Endothelial cell of umbilical vein (primary cell): Measurements from ENCODE around the gene KIAA1755.

Experiments
- EZH2 ChIP-seq: IDR thresholded peaks from 2 replicates; pipeline ENCODE4 v1.6.1; 2012; ENCODE audit warnings: borderline replicate concordance, low read depth, mild to moderate bottlenecking, moderate library complexity, low read length, inconsistent platforms; ENCODE audit not compliant: severe bottlenecking
- TF ChIP-seq, protein P1 (sequence below), 2 donors: IDR thresholded peaks; 1 replicate in 1 of 2; 2 replicates in 1 of 2; pipeline ENCODE4 v1.5.1; 2011; ENCODE audit warnings: low read length in 2 of 2, mild to moderate bottlenecking in 2 of 2, moderate library complexity in 2 of 2, control low read depth in 1 of 2, inconsistent platforms in 1 of 2, low read depth in 1 of 2; ENCODE audit not compliant: insufficient read depth in 1 of 2; ENCODE audit errors: extremely low read depth in 1 of 2

DNA sequence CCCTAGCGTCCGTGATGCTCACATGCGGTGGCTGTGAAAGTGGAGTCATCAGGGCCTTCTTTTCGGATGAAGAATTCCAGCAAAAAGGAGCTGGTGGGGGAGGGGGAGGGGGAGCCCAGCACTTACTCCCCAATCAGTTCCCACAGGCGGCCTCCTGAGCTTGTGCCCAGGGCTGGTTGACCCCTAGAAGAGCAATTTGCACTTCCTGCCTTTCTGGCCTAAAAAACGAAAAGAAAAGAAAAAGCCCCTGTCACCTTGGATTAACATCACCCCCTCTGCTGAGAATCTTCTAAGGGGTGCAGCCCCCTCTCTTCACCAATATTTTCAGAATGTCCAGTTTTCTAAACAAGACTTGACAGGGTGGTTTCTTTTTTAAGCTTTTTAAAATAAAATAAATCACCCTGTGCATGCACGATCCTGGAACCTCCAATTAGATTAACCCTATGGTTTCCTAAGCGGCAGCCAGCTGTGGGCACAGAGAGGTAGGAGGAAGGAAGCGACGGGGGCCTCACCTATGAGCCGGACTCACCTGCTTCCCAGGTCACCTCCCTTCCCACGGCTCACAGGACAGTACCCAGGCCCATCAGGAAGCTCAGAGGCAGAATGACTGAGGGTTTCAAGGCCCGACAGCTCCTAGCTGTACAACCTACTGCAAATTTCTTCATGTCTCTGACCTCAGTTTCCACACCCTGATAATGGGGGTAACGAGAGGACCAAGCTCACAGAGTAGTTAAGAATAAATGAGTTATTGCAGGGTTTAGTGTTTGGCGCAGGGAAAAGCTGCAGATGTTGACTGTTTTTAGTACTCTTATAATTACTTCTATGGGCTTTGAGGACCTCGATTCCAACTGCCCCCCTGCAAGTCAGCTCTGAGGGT, 85.0 kb downstream of the KIAA1755 start:
- TF ChIP-seq, protein P1, sequence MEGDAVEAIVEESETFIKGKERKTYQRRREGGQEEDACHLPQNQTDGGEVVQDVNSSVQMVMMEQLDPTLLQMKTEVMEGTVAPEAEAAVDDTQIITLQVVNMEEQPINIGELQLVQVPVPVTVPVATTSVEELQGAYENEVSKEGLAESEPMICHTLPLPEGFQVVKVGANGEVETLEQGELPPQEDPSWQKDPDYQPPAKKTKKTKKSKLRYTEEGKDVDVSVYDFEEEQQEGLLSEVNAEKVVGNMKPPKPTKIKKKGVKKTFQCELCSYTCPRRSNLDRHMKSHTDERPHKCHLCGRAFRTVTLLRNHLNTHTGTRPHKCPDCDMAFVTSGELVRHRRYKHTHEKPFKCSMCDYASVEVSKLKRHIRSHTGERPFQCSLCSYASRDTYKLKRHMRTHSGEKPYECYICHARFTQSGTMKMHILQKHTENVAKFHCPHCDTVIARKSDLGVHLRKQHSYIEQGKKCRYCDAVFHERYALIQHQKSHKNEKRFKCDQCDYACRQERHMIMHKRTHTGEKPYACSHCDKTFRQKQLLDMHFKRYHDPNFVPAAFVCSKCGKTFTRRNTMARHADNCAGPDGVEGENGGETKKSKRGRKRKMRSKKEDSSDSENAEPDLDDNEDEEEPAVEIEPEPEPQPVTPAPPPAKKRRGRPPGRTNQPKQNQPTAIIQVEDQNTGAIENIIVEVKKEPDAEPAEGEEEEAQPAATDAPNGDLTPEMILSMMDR (IDR thresholded peaks at IDR 0.05; ENCODE audit: extremely low read depth in 1 of 2, insufficient read depth in 1 of 2, low read depth in 1 of 2, low read length in 2 of 2), result no peak
- no peak for TF ChIP-seq EZH2
